Glutamatergic neuron (in vitro differentiated cells): ENCODE measurements around the gene IQCM. TPM values are rescaled to one million over a fixed set of nuclear protein-coding genes. Genes with fewer than 3 reads are reported as not detected.
"Not testable (repeated sequence)": the region's sequence is repeated elsewhere in the genome, so short reads cannot be mapped to it uniquely, and the experiment has no call there.

Experiments
- DNase-seq: peaks from one replicate; pipeline ENCODE4 v3.0.0; 2022
- H3K27ac Mint-ChIP-seq: one replicate; pipeline ENCODE4 v1.8.0; 2020; ENCODE audit warnings: mild to moderate bottlenecking, mixed read lengths, inconsistent platforms; ENCODE audit not compliant: unreplicated experiment
- H3K27me3 Mint-ChIP-seq: one replicate; pipeline ENCODE4 v1.8.0; 2020; ENCODE audit warnings: mild to moderate bottlenecking, moderate library complexity, mixed read lengths, inconsistent platforms; ENCODE audit not compliant: unreplicated experiment
- H3K36me3 Mint-ChIP-seq: one replicate; pipeline ENCODE4 v1.8.0; 2020; ENCODE audit warnings: mild to moderate bottlenecking, mixed read lengths, inconsistent platforms; ENCODE audit not compliant: unreplicated experiment
- H3K4me1 Mint-ChIP-seq: one replicate; pipeline ENCODE4 v1.8.0; 2020; ENCODE audit warnings: mild to moderate bottlenecking, low read depth, mixed read lengths, inconsistent platforms; ENCODE audit not compliant: unreplicated experiment
- H3K4me3 Mint-ChIP-seq: one replicate; pipeline ENCODE4 v1.8.0; 2020; ENCODE audit warnings: mild to moderate bottlenecking, mixed read lengths, inconsistent platforms; ENCODE audit not compliant: unreplicated experiment
- H3K9me3 Mint-ChIP-seq: one replicate; pipeline ENCODE4 v1.8.0; 2020; ENCODE audit warnings: mild to moderate bottlenecking, moderate library complexity, mixed read lengths, inconsistent platforms; ENCODE audit not compliant: unreplicated experiment
- total RNA-seq: library from RNA; stranded (reverse); fragmentation: NEBNext Ultra II Directional; extraction: Animal tissue kit (Norgen Biotek cat#: 25700); gene quantifications from one replicate; pipeline ENCODE4 v1.2.1, GENCODE V29; 2021; ENCODE audit not compliant: unreplicated experiment
- TF ChIP-seq, protein P1 (sequence below): fragments of 200-600 bp; sonication (generic); IDR thresholded peaks from one replicate; pipeline ENCODE4 v1.5.0; 2021; ENCODE audit not compliant: partially characterized antibody, unreplicated experiment

The IQCM gene
- total RNA-seq, 1 donor from 2014 or later = not detected

DNA sequence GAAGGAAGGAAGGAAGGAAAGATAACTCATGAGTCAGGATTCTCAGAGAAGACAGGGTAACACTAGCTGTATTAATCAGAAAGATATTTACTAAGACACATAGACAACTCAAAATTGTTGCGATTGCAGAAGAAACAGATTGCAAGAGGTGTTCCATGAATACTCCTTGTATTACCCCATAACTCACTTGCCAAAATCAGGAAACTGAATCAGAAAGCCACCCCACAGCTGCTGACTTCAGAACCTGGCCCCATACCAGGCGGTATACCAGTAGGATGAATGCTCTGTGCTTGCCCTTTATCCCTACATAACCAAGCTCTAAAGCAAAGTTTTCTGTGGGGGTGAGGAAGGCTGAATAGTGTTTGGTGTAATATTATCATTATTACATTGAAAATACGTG, 468.5 kb downstream of the IQCM start:
- Mint-ChIP-seq H3K9me3 (no peaks in the 10 kb centered on the region), H3K27ac (no peak overlapping the region), H3K36me3 (no peaks in the 10 kb centered on the region), H3K4me3 (no peak overlapping the region), H3K27me3 (no peaks in the 10 kb centered on the region), H3K4me1 (no peaks in the 10 kb centered on the region)
- DNase-seq = no peak
- TF ChIP-seq, protein P1, sequence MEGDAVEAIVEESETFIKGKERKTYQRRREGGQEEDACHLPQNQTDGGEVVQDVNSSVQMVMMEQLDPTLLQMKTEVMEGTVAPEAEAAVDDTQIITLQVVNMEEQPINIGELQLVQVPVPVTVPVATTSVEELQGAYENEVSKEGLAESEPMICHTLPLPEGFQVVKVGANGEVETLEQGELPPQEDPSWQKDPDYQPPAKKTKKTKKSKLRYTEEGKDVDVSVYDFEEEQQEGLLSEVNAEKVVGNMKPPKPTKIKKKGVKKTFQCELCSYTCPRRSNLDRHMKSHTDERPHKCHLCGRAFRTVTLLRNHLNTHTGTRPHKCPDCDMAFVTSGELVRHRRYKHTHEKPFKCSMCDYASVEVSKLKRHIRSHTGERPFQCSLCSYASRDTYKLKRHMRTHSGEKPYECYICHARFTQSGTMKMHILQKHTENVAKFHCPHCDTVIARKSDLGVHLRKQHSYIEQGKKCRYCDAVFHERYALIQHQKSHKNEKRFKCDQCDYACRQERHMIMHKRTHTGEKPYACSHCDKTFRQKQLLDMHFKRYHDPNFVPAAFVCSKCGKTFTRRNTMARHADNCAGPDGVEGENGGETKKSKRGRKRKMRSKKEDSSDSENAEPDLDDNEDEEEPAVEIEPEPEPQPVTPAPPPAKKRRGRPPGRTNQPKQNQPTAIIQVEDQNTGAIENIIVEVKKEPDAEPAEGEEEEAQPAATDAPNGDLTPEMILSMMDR = no peak

DNA sequence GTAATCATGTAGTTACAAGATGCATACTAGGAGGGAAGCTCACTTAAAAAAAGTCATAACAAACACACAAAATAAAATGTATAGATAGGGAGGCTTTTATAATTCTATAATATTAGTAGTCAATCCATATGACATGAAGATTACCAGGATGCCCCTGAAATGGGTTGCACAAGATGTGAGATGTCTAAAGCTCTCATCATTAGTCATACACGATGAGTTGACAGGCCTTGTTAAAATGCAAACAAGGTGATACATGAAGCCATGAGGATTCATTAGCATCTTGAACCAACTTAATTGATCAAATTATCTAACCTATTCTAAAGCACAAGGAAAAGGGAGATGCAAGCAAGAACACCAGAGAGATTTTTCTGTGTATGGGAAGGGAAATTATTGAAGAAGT, 470.2 kb downstream of the IQCM start:
- Mint-ChIP-seq H3K4me1 (no peaks in the 10 kb centered on the region), H3K9me3 (no peaks in the 10 kb centered on the region), H3K27ac (no peak overlapping the region), H3K27me3 (no peaks in the 10 kb centered on the region), H3K36me3 (no peaks in the 10 kb centered on the region), H3K4me3 (no peak overlapping the region)
- TF ChIP-seq, protein P1 = no peak
- no peak for DNase-seq

DNA sequence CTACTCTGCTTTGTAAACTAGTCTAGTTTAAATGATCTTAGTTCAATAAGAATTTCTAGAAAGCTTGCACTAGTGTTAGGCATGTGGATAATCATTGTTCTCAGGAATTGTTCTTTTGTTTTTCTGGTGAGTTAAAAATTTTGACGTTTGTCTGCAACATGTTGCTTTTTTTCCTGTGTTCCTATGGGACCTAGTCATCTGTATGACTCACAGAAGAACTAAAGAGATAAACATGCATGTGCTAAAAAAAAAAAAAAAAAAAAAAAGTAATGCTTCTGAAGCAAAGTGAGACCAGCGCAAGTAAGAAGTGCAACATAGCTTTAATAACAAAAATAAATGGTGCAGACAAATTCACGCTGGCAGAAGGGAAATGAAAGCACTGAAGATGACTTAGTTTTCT, 471.2 kb downstream of the IQCM start:
- Mint-ChIP-seq H3K4me3 (no peak overlapping the region), H3K27me3 (no peaks in the 10 kb centered on the region), H3K27ac (no peak overlapping the region), H3K4me1 (no peaks in the 10 kb centered on the region), H3K36me3 (no peaks in the 10 kb centered on the region), H3K9me3 (no peaks in the 10 kb centered on the region)
- DNase-seq = no peak
- TF ChIP-seq, protein P1 = no peak

DNA sequence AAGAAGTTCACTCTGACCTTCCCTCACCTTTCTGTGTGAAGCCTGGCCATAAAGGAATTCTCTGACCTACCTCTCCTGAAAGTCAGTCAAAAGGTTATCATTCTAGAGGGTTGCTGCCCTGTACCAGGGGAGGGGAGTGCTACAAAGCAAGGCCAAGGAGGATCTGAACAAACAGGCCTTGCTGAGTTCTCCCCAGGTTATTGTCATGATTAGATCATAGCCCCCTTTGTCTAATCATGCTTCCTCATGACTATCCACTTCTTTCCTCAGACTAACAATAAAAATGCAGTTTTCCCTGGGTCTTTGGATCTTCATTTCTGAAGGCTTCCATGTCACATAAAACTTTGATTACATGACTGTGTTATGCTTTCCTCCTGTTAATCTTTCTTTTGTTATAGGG, 472.0 kb downstream of the IQCM start:
- Mint-ChIP-seq H3K4me1 (no peaks in the 10 kb centered on the region), H3K27ac (no peak overlapping the region), H3K27me3 (no peaks in the 10 kb centered on the region), H3K36me3 (no peaks in the 10 kb centered on the region), H3K4me3 (no peak overlapping the region), H3K9me3 (no peaks in the 10 kb centered on the region)
- TF ChIP-seq, protein P1 = no peak
- no peak for DNase-seq

DNA sequence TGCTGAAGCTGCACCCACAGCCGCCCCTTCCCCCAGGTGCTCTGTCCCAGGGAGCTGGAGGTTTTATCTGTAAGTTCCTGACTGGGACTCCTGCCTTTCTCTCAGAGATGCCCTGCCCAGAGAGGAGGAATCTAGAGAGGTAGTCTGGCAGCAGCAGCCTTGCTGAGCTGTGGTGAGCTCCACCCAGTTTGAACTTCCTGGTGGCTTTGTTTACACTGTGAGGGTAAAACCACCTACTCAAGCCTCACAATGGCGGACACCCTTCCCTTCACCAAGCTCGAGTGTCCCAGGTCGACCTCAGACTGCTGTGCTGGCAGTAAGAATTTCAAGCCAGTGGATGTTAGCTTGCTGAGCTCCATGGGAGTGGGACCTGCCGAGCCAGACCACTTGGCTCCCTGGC, 474.5 kb downstream of the IQCM start:
- not testable (repeated sequence) for H3K4me3 Mint-ChIP-seq, H3K4me1 Mint-ChIP-seq, H3K27me3 Mint-ChIP-seq, H3K9me3 Mint-ChIP-seq, DNase-seq, H3K36me3 Mint-ChIP-seq, H3K27ac Mint-ChIP-seq

DNA sequence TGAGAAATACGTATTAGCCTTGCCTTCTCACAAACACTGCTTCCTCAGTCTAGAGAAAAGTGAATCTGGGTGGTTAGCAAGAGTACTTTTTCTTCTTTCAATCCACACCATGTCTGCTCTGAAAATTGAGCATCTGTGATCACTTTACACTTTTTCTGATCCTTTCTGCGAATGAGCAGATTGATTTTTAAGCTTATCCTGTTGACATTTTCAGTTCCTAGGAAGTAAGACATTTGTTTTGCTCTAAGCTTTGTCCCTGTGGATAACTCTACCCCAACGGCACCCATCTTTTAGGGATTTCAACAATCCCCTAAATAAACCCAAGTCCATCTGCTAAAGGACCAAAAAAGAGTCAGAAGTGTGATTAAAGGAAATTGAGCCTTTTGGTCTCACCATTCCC, 487.5 kb downstream of the IQCM start:
- DNase-seq = no peak
- Mint-ChIP-seq H3K9me3 (peaks cover 1% of the 10 kb centered on the region), H3K36me3 (no peaks in the 10 kb centered on the region), H3K27me3 (no peaks in the 10 kb centered on the region), H3K27ac (no peak overlapping the region), H3K4me1 (no peaks in the 10 kb centered on the region), H3K4me3 (no peak overlapping the region)
- TF ChIP-seq, protein P1 = no peak
